WTC11 (cell line): Measurements from ENCODE around the gene TAS2R43.

Source experiments
- CREB1 ChIP-seq: sonication (generic); formaldehyde crosslinking; IDR thresholded peaks from 2 replicates; pipeline ENCODE4 v1.8.0; 2023; ENCODE audit warnings: mild to moderate bottlenecking, missing genetic modification reagents
- CREM ChIP-seq: sonication (generic); formaldehyde crosslinking; IDR thresholded peaks from 2 replicates; pipeline ENCODE4 v1.8.1; 2022; ENCODE audit warnings: mild to moderate bottlenecking, missing genetic modification reagents, moderate library complexity
- HMGA2 ChIP-seq: fragments of 250-450 bp; sonication (Bioruptor Pico); IDR thresholded peaks from 2 replicates; pipeline ENCODE4 v1.4.0; 2021; ENCODE audit warnings: mild to moderate bottlenecking, moderate library complexity
- IRF1 ChIP-seq: sonication (generic); formaldehyde crosslinking; IDR thresholded peaks from 2 replicates; pipeline ENCODE4 v1.8.0; 2023; ENCODE audit warnings: missing genetic modification reagents
- JUN ChIP-seq: sonication (generic); formaldehyde crosslinking; IDR thresholded peaks from 2 replicates; pipeline ENCODE4 v1.8.0; 2023; ENCODE audit warnings: mild to moderate bottlenecking, missing genetic modification reagents
- SMAD3 ChIP-seq: sonication (generic); formaldehyde crosslinking; IDR thresholded peaks from 2 replicates; pipeline ENCODE4 v1.8.0; 2022; ENCODE audit warnings: missing genetic modification reagents, mild to moderate bottlenecking, borderline replicate concordance
- USF1 ChIP-seq: sonication (generic); formaldehyde crosslinking; IDR thresholded peaks from 2 replicates; pipeline ENCODE4 v1.8.0; 2022; ENCODE audit warnings: mild to moderate bottlenecking, missing genetic modification reagents
- ZNF423 ChIP-seq: fragments of 250-450 bp; sonication (Bioruptor Pico); IDR thresholded peaks from 2 replicates; pipeline ENCODE4 v2.1.2; 2022; ENCODE audit warnings: mild to moderate bottlenecking, moderate library complexity
- ZNF425 ChIP-seq: fragments of 250-450 bp; sonication (Bioruptor Pico); conservative IDR thresholded peaks from 2 replicates; pipeline ENCODE4 v1.9.0; 2021; ENCODE audit warnings: mild to moderate bottlenecking
- TF ChIP-seq, protein P1 (sequence below): fragments of 200-600 bp; IDR thresholded peaks from 2 replicates; pipeline ENCODE4 v1.8.0; 2022; ENCODE audit warnings: antibody characterized with exemption
- TF ChIP-seq, protein P2 (sequence below): sonication (generic); formaldehyde crosslinking; IDR thresholded peaks from 2 replicates; pipeline ENCODE4 v1.8.0; 2022; ENCODE audit warnings: mild to moderate bottlenecking, missing genetic modification reagents
- TF ChIP-seq, protein P3 (sequence below): sonication (generic); formaldehyde crosslinking; IDR thresholded peaks from 2 replicates; pipeline ENCODE4 v1.8.1; 2022; ENCODE audit warnings: low read depth, missing genetic modification reagents, borderline replicate concordance
- TF ChIP-seq, protein P4 (sequence below): sonication (generic); formaldehyde crosslinking; IDR thresholded peaks from 2 replicates; pipeline ENCODE4 v1.8.1; 2022; ENCODE audit warnings: low read depth, mild to moderate bottlenecking, moderate library complexity, missing genetic modification reagents, borderline replicate concordance
- TF ChIP-seq, protein P5 (sequence below): sonication (generic); formaldehyde crosslinking; IDR thresholded peaks from 2 replicates; pipeline ENCODE4 v1.8.1; 2023; ENCODE audit warnings: mild to moderate bottlenecking, missing genetic modification reagents, moderate library complexity

DNA sequence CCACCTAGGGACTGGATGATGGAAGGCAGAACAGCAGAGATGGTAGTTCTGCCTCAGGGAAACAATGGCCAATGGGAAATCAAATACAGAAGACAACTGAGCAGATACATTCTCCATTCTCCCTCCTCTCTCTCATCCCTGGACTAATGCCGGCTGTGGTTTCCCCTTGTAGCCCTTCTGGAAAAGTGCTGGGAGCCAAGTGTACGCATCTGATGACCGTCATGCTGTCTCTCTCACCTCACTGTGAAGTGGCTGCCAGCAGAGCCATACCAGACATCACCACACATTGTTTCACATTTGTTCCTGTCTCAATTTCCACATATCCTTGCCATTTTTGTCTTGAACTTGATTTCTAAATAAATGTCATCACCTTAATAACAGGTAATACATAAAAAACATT is 33.1 kb downstream of the TAS2R43 start:
- TF ChIP-seq, protein P1, sequence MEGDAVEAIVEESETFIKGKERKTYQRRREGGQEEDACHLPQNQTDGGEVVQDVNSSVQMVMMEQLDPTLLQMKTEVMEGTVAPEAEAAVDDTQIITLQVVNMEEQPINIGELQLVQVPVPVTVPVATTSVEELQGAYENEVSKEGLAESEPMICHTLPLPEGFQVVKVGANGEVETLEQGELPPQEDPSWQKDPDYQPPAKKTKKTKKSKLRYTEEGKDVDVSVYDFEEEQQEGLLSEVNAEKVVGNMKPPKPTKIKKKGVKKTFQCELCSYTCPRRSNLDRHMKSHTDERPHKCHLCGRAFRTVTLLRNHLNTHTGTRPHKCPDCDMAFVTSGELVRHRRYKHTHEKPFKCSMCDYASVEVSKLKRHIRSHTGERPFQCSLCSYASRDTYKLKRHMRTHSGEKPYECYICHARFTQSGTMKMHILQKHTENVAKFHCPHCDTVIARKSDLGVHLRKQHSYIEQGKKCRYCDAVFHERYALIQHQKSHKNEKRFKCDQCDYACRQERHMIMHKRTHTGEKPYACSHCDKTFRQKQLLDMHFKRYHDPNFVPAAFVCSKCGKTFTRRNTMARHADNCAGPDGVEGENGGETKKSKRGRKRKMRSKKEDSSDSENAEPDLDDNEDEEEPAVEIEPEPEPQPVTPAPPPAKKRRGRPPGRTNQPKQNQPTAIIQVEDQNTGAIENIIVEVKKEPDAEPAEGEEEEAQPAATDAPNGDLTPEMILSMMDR, result no peak
- TF ChIP-seq HMGA2 (CRISPR knock-in tag), result no peak
- TF ChIP-seq SMAD3 (CRISPR knock-in tag), result no peak
- no peak for TF ChIP-seq CREB1 (CRISPR knock-in tag)
- TF ChIP-seq IRF1 (CRISPR knock-in tag), result no peak
- no peak for TF ChIP-seq ZNF425
- TF ChIP-seq, protein P2, sequence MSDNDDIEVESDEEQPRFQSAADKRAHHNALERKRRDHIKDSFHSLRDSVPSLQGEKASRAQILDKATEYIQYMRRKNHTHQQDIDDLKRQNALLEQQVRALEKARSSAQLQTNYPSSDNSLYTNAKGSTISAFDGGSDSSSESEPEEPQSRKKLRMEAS (CRISPR knock-in tag), result no peak
- TF ChIP-seq JUN (CRISPR knock-in tag), result no peak
- TF ChIP-seq USF1 (CRISPR knock-in tag), result no peak
- TF ChIP-seq, protein P3, sequence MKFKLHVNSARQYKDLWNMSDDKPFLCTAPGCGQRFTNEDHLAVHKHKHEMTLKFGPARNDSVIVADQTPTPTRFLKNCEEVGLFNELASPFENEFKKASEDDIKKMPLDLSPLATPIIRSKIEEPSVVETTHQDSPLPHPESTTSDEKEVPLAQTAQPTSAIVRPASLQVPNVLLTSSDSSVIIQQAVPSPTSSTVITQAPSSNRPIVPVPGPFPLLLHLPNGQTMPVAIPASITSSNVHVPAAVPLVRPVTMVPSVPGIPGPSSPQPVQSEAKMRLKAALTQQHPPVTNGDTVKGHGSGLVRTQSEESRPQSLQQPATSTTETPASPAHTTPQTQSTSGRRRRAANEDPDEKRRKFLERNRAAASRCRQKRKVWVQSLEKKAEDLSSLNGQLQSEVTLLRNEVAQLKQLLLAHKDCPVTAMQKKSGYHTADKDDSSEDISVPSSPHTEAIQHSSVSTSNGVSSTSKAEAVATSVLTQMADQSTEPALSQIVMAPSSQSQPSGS (CRISPR knock-in tag), result no peak
- TF ChIP-seq, protein P4, sequence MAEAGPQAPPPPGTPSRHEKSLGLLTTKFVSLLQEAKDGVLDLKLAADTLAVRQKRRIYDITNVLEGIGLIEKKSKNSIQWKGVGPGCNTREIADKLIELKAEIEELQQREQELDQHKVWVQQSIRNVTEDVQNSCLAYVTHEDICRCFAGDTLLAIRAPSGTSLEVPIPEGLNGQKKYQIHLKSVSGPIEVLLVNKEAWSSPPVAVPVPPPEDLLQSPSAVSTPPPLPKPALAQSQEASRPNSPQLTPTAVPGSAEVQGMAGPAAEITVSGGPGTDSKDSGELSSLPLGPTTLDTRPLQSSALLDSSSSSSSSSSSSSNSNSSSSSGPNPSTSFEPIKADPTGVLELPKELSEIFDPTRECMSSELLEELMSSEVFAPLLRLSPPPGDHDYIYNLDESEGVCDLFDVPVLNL (CRISPR knock-in tag), result no peak
- TF ChIP-seq ZNF423, result no peak
- TF ChIP-seq, protein P5, sequence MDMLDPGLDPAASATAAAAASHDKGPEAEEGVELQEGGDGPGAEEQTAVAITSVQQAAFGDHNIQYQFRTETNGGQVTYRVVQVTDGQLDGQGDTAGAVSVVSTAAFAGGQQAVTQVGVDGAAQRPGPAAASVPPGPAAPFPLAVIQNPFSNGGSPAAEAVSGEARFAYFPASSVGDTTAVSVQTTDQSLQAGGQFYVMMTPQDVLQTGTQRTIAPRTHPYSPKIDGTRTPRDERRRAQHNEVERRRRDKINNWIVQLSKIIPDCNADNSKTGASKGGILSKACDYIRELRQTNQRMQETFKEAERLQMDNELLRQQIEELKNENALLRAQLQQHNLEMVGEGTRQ (CRISPR knock-in tag), result no peak
- TF ChIP-seq CREM (CRISPR knock-in tag), result no peak
